ENCODE results near the gene ROBO3. TPM values are rescaled to one million over a fixed set of nuclear protein-coding genes. Genes with fewer than 3 reads are reported as not detected.

Gene ROBO3
- total RNA-seq, 1 experiment from 2014 or later: 30.7 TPM

GRCh38 chr11:124829986-124830385, 35.2 kb upstream of the ROBO3 start:
- TF ChIP-seq RAD21 (IDR thresholded peaks at IDR 0.05; ENCODE audit: low read depth) (no peak), JUND (IDR thresholded peaks at IDR 0.05) (no peak), CTCF (IDR thresholded peaks at IDR 0.05 in 2 of 3, conservative IDR thresholded peaks at IDR 0.05 in 1 of 3; ENCODE audit: borderline replicate concordance in 1 of 3, insufficient read depth in 1 of 3, low read depth in 2 of 3, low read length in 2 of 3) (no peak), SIN3A (IDR thresholded peaks at IDR 0.05; ENCODE audit: low read depth) (no peak), EGR1 (IDR thresholded peaks at IDR 0.05; ENCODE audit: low read depth) (no peak), ATF3 (IDR thresholded peaks at IDR 0.05) (no peak), ZBTB33 (IDR thresholded peaks at IDR 0.05; ENCODE audit: extremely low read depth, insufficient replicate concordance, low read length) (no peak), SP1 (IDR thresholded peaks at IDR 0.05; ENCODE audit: low read depth) (no peak), POLR2AphosphoS5 (IDR thresholded peaks at IDR 0.05; ENCODE audit: low read depth, low read length) (no peak)
- DNase-seq (ENCODE audit: low read depth, low spot score): no peak
- H3K36me3 ChIP-seq (ENCODE audit: control insufficient read depth in 1 of 2, insufficient read depth in 2 of 2, low read length in 2 of 2): no peaks in the 10 kb centered on the region
- no peaks in the 10 kb centered on the region for H3K9me3 ChIP-seq (ENCODE audit: control insufficient read depth in 1 of 2, insufficient read depth in 1 of 2, low read depth in 1 of 2, low read length in 2 of 2)
- H3K4me1 ChIP-seq (ENCODE audit: control insufficient read depth in 1 of 2, insufficient read depth in 2 of 2, low read length in 2 of 2): no peaks in the 10 kb centered on the region
- BruUV-seq (replicated peaks): no TSS peak
- no peak overlapping the region for H2AFZ ChIP-seq (ENCODE audit: low read depth, low read length, poor library complexity, severe bottlenecking)
- no peak for ATAC-seq
- intact Hi-C loops (cut with micrococcal nuclease): loop anchor here (10.0 kb wide), 1 partner anchor 415 kb away; no protein-coding TSS in a partner anchor
- H3K9ac ChIP-seq (ENCODE audit: low read length): no peak overlapping the region
- H3K4me3 ChIP-seq (replicated peaks in 1 of 2; ENCODE audit: low read depth in 1 of 2, low read length in 2 of 2): no peak overlapping the region
- CTCF ChIA-PET: no interaction called here
- H3K79me2 ChIP-seq (ENCODE audit: insufficient read depth, low read length): no peaks in the 10 kb centered on the region
- no peak overlapping the region for H3K27ac ChIP-seq (ENCODE audit: low read depth, low read length)
- no peak overlapping the region for H3K4me2 ChIP-seq (ENCODE audit: low read length)
- no peaks in the 10 kb centered on the region for H4K20me1 ChIP-seq (ENCODE audit: insufficient read depth)
- POLR2A ChIA-PET: no interaction called here
- no peaks in the 10 kb centered on the region for H3K27me3 ChIP-seq (ENCODE audit: insufficient read depth, low read length)
- no peaks in the 10 kb centered on the region for H3K9me2 ChIP-seq (ENCODE audit: insufficient read depth)
- RAD21 ChIA-PET (ENCODE audit: low non-redundant PET in 1 of 2, low total read pairs in 2 of 2, uncharacterized antibody in 2 of 2, unreplicated experiment in 2 of 2): interaction anchor here in 1 of 2 experiments (0.7 kb wide), 1 partner anchor 31 kb away, joined by 3 read pairs; no protein-coding TSS in a partner anchor
